ENCODE measurements around the gene FAR1. TPM values are rescaled to one million over a fixed set of nuclear protein-coding genes. Genes with fewer than 3 reads are reported as not detected.

The FAR1 gene
- total RNA-seq, 1 donor from 2014 or later = 58.0 TPM

- TF ChIP-seq, protein P1, sequence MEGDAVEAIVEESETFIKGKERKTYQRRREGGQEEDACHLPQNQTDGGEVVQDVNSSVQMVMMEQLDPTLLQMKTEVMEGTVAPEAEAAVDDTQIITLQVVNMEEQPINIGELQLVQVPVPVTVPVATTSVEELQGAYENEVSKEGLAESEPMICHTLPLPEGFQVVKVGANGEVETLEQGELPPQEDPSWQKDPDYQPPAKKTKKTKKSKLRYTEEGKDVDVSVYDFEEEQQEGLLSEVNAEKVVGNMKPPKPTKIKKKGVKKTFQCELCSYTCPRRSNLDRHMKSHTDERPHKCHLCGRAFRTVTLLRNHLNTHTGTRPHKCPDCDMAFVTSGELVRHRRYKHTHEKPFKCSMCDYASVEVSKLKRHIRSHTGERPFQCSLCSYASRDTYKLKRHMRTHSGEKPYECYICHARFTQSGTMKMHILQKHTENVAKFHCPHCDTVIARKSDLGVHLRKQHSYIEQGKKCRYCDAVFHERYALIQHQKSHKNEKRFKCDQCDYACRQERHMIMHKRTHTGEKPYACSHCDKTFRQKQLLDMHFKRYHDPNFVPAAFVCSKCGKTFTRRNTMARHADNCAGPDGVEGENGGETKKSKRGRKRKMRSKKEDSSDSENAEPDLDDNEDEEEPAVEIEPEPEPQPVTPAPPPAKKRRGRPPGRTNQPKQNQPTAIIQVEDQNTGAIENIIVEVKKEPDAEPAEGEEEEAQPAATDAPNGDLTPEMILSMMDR (IDR thresholded peaks at IDR 0.05; ENCODE audit: unreplicated experiment) = no peak
- H3K27ac Mint-ChIP-seq = no peak overlapping the region
- H3K9me3 Mint-ChIP-seq (ENCODE audit: low read depth) = peaks cover 14% of the 10 kb centered on the region
- no peak for DNase-seq (ENCODE audit: low spot score, unreplicated experiment)
- H3K36me3 Mint-ChIP-seq (ENCODE audit: insufficient read depth) = no peaks in the 10 kb centered on the region
- H3K27me3 Mint-ChIP-seq = peaks cover 2% of the 10 kb centered on the region
- no peak overlapping the region for H3K4me3 Mint-ChIP-seq (ENCODE audit: low read depth)
- peaks cover 16% of the 10 kb centered on the region for H3K4me1 Mint-ChIP-seq (ENCODE audit: low read depth)
Observed at GRCh38 chr11:13765886-13766285, 97.4 kb downstream of the FAR1 start.

- no peak for DNase-seq (ENCODE audit: low spot score, unreplicated experiment)
- Mint-ChIP-seq H3K4me1 (ENCODE audit: low read depth) (peaks cover 16% of the 10 kb centered on the region), H3K36me3 (ENCODE audit: insufficient read depth) (no peaks in the 10 kb centered on the region), H3K27ac (peak overlapping the region; percentile 25), H3K9me3 (ENCODE audit: low read depth) (peaks cover 14% of the 10 kb centered on the region), H3K27me3 (peaks cover 5% of the 10 kb centered on the region), H3K4me3 (ENCODE audit: low read depth) (no peak overlapping the region)
- TF ChIP-seq, protein P1 (IDR thresholded peaks at IDR 0.05; ENCODE audit: unreplicated experiment) = no peak
Observed at GRCh38 chr11:13767471-13767870, 99.0 kb downstream of the FAR1 start.

DNA sequence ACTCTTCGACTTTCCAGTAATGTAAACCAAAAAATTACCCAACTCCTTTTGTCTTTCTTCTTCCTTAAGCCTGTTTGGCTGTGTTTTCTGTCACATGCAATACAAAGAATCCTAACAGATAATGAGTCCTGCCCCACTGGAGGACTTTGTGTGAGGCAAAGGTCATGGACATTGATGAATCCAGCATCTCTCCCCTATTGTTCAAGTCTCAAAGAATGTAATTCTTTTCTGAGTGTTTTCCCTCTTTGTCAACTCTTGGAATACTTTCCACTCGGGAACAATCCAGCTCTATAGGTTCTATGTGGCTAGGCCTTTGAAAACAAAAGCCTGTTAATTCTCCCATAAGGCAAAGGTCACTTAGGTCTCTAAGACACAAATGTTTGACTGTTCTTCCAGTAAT, 100.7 kb downstream of the FAR1 start:
- no peak overlapping the region for H3K4me3 Mint-ChIP-seq (ENCODE audit: low read depth)
- no peak overlapping the region for H3K27ac Mint-ChIP-seq
- DNase-seq (ENCODE audit: low spot score, unreplicated experiment) = no peak
- H3K36me3 Mint-ChIP-seq (ENCODE audit: insufficient read depth) = no peaks in the 10 kb centered on the region
- TF ChIP-seq, protein P1 (IDR thresholded peaks at IDR 0.05; ENCODE audit: unreplicated experiment) = no peak
- peaks cover 19% of the 10 kb centered on the region for H3K9me3 Mint-ChIP-seq (ENCODE audit: low read depth)
- H3K27me3 Mint-ChIP-seq = peaks cover 11% of the 10 kb centered on the region
- peaks cover 11% of the 10 kb centered on the region for H3K4me1 Mint-ChIP-seq (ENCODE audit: low read depth)

DNA sequence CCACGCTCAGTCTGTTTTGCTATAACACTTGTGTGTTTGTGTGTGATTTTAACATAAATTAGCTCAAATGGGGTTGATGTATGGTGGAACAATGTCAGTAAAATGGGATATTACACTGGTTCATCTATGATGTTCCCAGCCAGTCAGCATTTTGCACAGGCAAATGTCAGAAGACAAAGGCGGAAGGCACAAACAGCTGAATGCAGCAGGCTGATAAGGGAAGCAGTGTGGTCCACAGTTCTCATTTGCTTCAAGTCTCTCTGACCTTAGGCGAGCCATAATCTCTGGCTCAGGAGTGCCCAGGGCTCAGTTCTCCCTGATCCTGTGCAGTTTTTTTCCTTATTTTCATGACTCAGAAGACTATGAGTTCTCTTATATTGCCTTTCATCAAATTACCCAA, 102.7 kb downstream of the FAR1 start:
- H3K4me1 Mint-ChIP-seq (ENCODE audit: low read depth) = peaks cover 6% of the 10 kb centered on the region
- peaks cover 11% of the 10 kb centered on the region for H3K27me3 Mint-ChIP-seq
- H3K9me3 Mint-ChIP-seq (ENCODE audit: low read depth) = peaks cover 25% of the 10 kb centered on the region
- TF ChIP-seq, protein P1 (IDR thresholded peaks at IDR 0.05; ENCODE audit: unreplicated experiment) = no peak
- H3K4me3 Mint-ChIP-seq (ENCODE audit: low read depth) = no peak overlapping the region
- H3K36me3 Mint-ChIP-seq (ENCODE audit: insufficient read depth) = no peaks in the 10 kb centered on the region
- no peak for DNase-seq (ENCODE audit: low spot score, unreplicated experiment)
- H3K27ac Mint-ChIP-seq = no peak overlapping the region

- H3K4me1 Mint-ChIP-seq (ENCODE audit: low read depth) = peaks cover 6% of the 10 kb centered on the region
- peaks cover 25% of the 10 kb centered on the region for H3K9me3 Mint-ChIP-seq (ENCODE audit: low read depth)
- no peak overlapping the region for H3K4me3 Mint-ChIP-seq (ENCODE audit: low read depth)
- H3K27me3 Mint-ChIP-seq = peaks cover 15% of the 10 kb centered on the region
- TF ChIP-seq, protein P1 (IDR thresholded peaks at IDR 0.05; ENCODE audit: unreplicated experiment) = peak; percentile 78
- no peak overlapping the region for H3K27ac Mint-ChIP-seq
- H3K36me3 Mint-ChIP-seq (ENCODE audit: insufficient read depth) = no peaks in the 10 kb centered on the region
- DNase-seq (ENCODE audit: low spot score, unreplicated experiment) = no peak
Observed at GRCh38 chr11:13772223-13773046, 104.0 kb downstream of the FAR1 start.
